ENCODE measurements around the gene GRHL3. TPM values are rescaled to one million over a fixed set of nuclear protein-coding genes. Genes with fewer than 3 reads are reported as not detected.

Gene GRHL3
- total and polyA plus RNA-seq, 2 experiments from 2014 or later = not detected

DNA sequence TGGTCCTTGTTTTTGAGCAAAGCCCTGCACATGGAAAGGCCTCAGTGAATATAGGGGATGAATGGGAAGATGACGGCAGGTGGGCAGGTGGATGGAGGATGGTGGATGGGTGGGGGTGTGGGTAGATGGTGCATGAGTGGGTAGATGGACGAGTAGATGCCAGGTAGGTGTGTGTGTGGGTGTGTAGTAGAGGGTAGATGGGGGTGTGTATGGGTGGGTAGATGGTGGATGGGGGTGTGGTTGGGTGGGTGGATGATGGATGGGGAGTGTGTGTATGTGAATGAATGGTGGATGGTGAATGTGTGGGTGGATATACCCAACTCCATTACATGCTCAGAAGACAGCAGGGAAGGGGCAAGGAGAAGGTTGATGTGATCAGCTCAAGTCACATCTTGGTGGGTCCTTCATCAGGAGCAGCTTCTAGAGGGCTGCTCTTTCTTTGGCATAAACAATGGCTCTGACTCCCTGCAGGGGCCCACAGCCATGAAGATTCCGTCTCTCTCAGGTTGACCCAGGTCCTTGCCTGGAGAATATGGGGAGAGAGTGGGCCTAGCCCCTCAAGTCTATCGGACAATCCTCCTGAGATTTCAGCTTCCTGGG, 34.2 kb downstream of the GRHL3 start:
- no peaks in the 10 kb centered on the region for H3K79me2 ChIP-seq (ENCODE audit: insufficient read depth)
- no peaks in the 10 kb centered on the region for H3K36me3 ChIP-seq (ENCODE audit: low read depth)
- H3K4me2 ChIP-seq (ENCODE audit: unreplicated experiment) = no peak overlapping the region
- H3K9ac ChIP-seq = no peak overlapping the region
- no peaks in the 10 kb centered on the region for H4K20me1 ChIP-seq (ENCODE audit: insufficient read depth)
- in situ Hi-C loops (cut with MboI) = no loop called here
- H3K27ac ChIP-seq = no peak overlapping the region
- H3K9me3 ChIP-seq (ENCODE audit: low read depth) = no peaks in the 10 kb centered on the region
- no peaks in the 10 kb centered on the region for H3F3A ChIP-seq (ENCODE audit: insufficient read depth)
- no peak for DNase-seq
- no peak overlapping the region for H3K4me3 ChIP-seq
- H3K4me1 ChIP-seq (ENCODE audit: insufficient read depth) = peaks cover 17% of the 10 kb centered on the region
- H3K27me3 ChIP-seq (replicated peaks; ENCODE audit: insufficient read depth) = no peaks in the 10 kb centered on the region
- WGBS, 2 experiments (ENCODE audit: low coverage in 1 of 2, low lambda C conversion rate in 2 of 2, missing lambda C conversion rate in 2 of 2) = 85% methylated on average over 4 of the region's 4 CpGs
- H2AFZ ChIP-seq = no peak overlapping the region
- TF ChIP-seq EZH2phosphoT487 (IDR thresholded peaks at IDR 0.05; ENCODE audit: insufficient read depth, low read depth) = no peak
- no peak for TF ChIP-seq EZH2 (IDR thresholded peaks at IDR 0.05; ENCODE audit: insufficient read depth, poor library complexity, severe bottlenecking)
- H3K9me2 ChIP-seq (ENCODE audit: insufficient read depth) = no peaks in the 10 kb centered on the region

DNA sequence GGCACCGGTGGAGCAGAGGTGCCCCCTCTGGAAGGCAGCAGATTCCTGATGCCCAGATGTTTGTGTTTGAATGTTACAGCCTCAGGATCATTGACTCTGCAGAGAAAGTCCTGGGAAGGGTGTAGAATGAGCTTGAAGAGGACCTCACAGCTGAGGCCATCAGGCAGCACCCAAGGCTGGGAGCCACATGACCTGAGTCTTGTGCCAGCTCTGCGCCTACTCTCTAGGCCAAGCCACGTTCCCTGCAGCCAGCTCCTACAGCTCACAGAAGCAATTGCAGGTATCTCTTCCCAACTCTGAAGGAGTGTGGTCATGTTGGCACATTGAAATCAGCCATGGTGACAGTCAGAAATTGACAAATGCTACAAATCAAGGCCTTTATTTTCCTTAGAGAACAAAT, 36.3 kb downstream of the GRHL3 start:
- WGBS, 2 experiments (ENCODE audit: low coverage in 1 of 2, low lambda C conversion rate in 2 of 2, missing lambda C conversion rate in 2 of 2) = 81 to 88% methylated on average over 3 of the region's 3 CpGs
- no peaks in the 10 kb centered on the region for H4K20me1 ChIP-seq (ENCODE audit: insufficient read depth)
- H3K79me2 ChIP-seq (ENCODE audit: insufficient read depth) = no peaks in the 10 kb centered on the region
- TF ChIP-seq EZH2phosphoT487 (IDR thresholded peaks at IDR 0.05; ENCODE audit: insufficient read depth, low read depth) (no peak), EZH2 (IDR thresholded peaks at IDR 0.05; ENCODE audit: insufficient read depth, poor library complexity, severe bottlenecking) (no peak)
- H3K27me3 ChIP-seq (replicated peaks; ENCODE audit: insufficient read depth) = no peaks in the 10 kb centered on the region
- H3K9me3 ChIP-seq (ENCODE audit: low read depth) = no peaks in the 10 kb centered on the region
- no peaks in the 10 kb centered on the region for H3K36me3 ChIP-seq (ENCODE audit: low read depth)
- no peaks in the 10 kb centered on the region for H3F3A ChIP-seq (ENCODE audit: insufficient read depth)
- H3K4me1 ChIP-seq (ENCODE audit: insufficient read depth) = peaks cover 7% of the 10 kb centered on the region; the same call in 1 of the 2 replicates
- no peak overlapping the region for H3K4me2 ChIP-seq (ENCODE audit: unreplicated experiment)
- DNase-seq = no peak
- H3K4me3 ChIP-seq = no peak overlapping the region
- H3K9ac ChIP-seq = no peak overlapping the region
- no peak overlapping the region for H3K27ac ChIP-seq
- no peaks in the 10 kb centered on the region for H3K9me2 ChIP-seq (ENCODE audit: insufficient read depth)
- H2AFZ ChIP-seq = no peak overlapping the region
- in situ Hi-C loops (cut with MboI) = no loop called here

- H3K4me3 ChIP-seq = no peak overlapping the region
- H3K79me2 ChIP-seq (ENCODE audit: insufficient read depth) = no peaks in the 10 kb centered on the region
- no peak overlapping the region for H3K9ac ChIP-seq
- H3K27ac ChIP-seq = no peak overlapping the region
- no peaks in the 10 kb centered on the region for H3K36me3 ChIP-seq (ENCODE audit: low read depth)
- no peaks in the 10 kb centered on the region for H3K27me3 ChIP-seq (replicated peaks; ENCODE audit: insufficient read depth)
- peaks cover under 1% of the 10 kb centered on the region for H3F3A ChIP-seq (ENCODE audit: insufficient read depth)
- H3K4me1 ChIP-seq (ENCODE audit: insufficient read depth) = peaks cover 3% of the 10 kb centered on the region; the same call in 1 of the 2 replicates
- DNase-seq = no peak
- H2AFZ ChIP-seq = no peak overlapping the region
- H4K20me1 ChIP-seq (ENCODE audit: insufficient read depth) = no peaks in the 10 kb centered on the region
- in situ Hi-C loops (cut with MboI) = no loop called here
- H3K9me2 ChIP-seq (ENCODE audit: insufficient read depth) = no peaks in the 10 kb centered on the region
- H3K4me2 ChIP-seq (ENCODE audit: unreplicated experiment) = no peak overlapping the region
- no peaks in the 10 kb centered on the region for H3K9me3 ChIP-seq (ENCODE audit: low read depth)
- 97 to 98% methylated on average over 6 to 7 of the region's 7 CpGs for WGBS, 2 experiments (ENCODE audit: low coverage in 1 of 2, low lambda C conversion rate in 2 of 2, missing lambda C conversion rate in 2 of 2)
- TF ChIP-seq EZH2phosphoT487 (IDR thresholded peaks at IDR 0.05; ENCODE audit: insufficient read depth, low read depth) (no peak), EZH2 (IDR thresholded peaks at IDR 0.05; ENCODE audit: insufficient read depth, poor library complexity, severe bottlenecking) (no peak)
Observed at GRCh38 chr1:24357038-24357437, 37.9 kb downstream of the GRHL3 start.

- H3K27me3 ChIP-seq (replicated peaks; ENCODE audit: insufficient read depth) = no peaks in the 10 kb centered on the region
- peaks cover 25% of the 10 kb centered on the region for H3K4me1 ChIP-seq (ENCODE audit: insufficient read depth)
- no peak overlapping the region for H3K27ac ChIP-seq
- H3K79me2 ChIP-seq (ENCODE audit: insufficient read depth) = no peaks in the 10 kb centered on the region
- no peak overlapping the region for H2AFZ ChIP-seq
- H3K9me3 ChIP-seq (ENCODE audit: low read depth) = no peaks in the 10 kb centered on the region
- no peaks in the 10 kb centered on the region for H3K9me2 ChIP-seq (ENCODE audit: insufficient read depth)
- H3K9ac ChIP-seq = no peak overlapping the region
- no peak for DNase-seq
- TF ChIP-seq EZH2 (IDR thresholded peaks at IDR 0.05; ENCODE audit: insufficient read depth, poor library complexity, severe bottlenecking) = no peak
- TF ChIP-seq EZH2phosphoT487 (IDR thresholded peaks at IDR 0.05; ENCODE audit: insufficient read depth, low read depth) = no peak
- H3K4me2 ChIP-seq (ENCODE audit: unreplicated experiment) = no peak overlapping the region
- no peak overlapping the region for H3K4me3 ChIP-seq
- no peaks in the 10 kb centered on the region for H3K36me3 ChIP-seq (ENCODE audit: low read depth)
- peaks cover 28% of the 10 kb centered on the region for H3F3A ChIP-seq (ENCODE audit: insufficient read depth)
- in situ Hi-C loops (cut with MboI) = no loop called here
- whole genome bisulfite sequencing, 2 experiments (ENCODE audit: low coverage in 1 of 2, low lambda C conversion rate in 2 of 2, missing lambda C conversion rate in 2 of 2) = 99% methylated on average over 10 of the region's 10 CpGs
- H4K20me1 ChIP-seq (ENCODE audit: insufficient read depth) = no peaks in the 10 kb centered on the region
Observed at GRCh38 chr1:24360681-24361080, 41.5 kb downstream of the GRHL3 start.
